NCI-H345 treated with DMSO at 0.1 percent for 48 hours (cell line): ENCODE results near the gene ACTL7A.
"Not testable (repeated sequence)": the region's sequence is repeated elsewhere in the genome, so short reads cannot be mapped to it uniquely, and the experiment has no call there.

ENCODE experiments used
- DNase-seq: peaks from one replicate; lab custom pipeline; 2025; ENCODE audit not compliant: unreplicated experiment; lab: John Stamatoyannopoulos, UW

The ACTL7A gene

GRCh38 chr9:108848296-108848695, 13.8 kb upstream of the ACTL7A start:
- DNase-seq: not testable (repeated sequence)

GRCh38 chr9:108850293-108850897, 11.7 kb upstream of the ACTL7A start:
- DNase-seq: no peak

GRCh38 chr9:108851138-108851537, 10.9 kb upstream of the ACTL7A start:
- no peak for DNase-seq

GRCh38 chr9:108852079-108852478, 10.0 kb upstream of the ACTL7A start:
- DNase-seq: no peak

GRCh38 chr9:108854094-108854493, 8.0 kb upstream of the ACTL7A start:
- no peak for DNase-seq

GRCh38 chr9:108854641-108855528, 7.2 kb upstream of the ACTL7A start:
- peak; percentile 11 for DNase-seq

- no peak for DNase-seq
Measured at GRCh38 chr9:108855529-108855886, 6.6 kb upstream of the ACTL7A start.

GRCh38 chr9:108855888-108856287, 6.2 kb upstream of the ACTL7A start, which contains the start of gene ACTL7B:
ACTL7B (minus strand) TSS chr9:108855986; CDS start chr9:108855930, 56 bp downstream.
- DNase-seq: no peak

DNA sequence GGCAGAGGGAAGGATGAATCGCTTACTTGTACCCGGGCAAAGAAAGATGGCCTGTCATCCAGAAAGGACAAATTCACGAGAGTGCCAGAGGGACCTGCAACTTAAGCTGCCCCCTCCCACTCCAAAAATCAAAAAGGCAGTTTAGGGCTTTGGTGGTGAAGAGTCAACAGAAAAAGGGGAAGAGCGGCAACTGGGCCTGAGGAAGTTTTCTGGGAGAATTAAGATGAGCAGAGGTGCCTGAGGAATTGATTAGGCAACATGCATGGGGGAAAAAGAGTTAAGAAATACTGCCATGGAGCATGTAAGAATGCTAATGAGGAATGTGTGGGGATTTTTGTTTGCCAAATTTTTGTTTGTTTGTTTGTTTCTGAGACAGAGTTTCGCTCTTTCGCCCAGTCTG, 4.5 kb upstream of the ACTL7A start:
- DNase-seq: no peak

DNA sequence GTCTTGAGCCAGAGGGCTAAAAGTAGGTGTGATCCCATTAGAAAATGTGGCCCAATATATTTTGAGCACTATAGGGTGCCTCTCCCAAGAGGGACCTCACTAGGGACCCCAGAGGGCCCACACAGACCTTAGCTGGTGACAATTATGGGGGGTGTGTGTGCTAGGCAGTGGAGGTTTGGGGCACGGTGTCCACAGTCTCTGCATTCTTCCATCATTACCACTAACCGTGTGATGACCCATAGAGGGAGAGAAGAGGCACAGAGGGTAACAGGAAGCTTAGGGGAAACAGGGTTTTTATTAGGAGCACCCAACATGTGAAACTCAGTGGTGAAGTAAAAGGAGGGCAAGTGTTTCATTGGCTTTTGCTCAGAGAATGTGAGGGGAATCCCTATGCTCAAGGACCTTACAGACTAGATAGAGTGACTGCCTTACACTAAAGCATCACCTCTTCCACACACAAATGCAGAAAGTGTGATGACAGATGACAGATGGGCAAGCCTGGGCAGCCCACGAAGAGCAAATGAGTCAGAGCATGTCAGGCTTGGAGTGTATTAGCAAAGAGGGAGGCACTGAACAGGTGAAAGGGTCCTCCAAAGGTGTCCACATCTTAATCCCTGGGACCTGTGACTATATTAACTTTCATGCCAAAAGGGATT, 2.5 kb upstream of the ACTL7A start:
- DNase-seq: no peak

DNA sequence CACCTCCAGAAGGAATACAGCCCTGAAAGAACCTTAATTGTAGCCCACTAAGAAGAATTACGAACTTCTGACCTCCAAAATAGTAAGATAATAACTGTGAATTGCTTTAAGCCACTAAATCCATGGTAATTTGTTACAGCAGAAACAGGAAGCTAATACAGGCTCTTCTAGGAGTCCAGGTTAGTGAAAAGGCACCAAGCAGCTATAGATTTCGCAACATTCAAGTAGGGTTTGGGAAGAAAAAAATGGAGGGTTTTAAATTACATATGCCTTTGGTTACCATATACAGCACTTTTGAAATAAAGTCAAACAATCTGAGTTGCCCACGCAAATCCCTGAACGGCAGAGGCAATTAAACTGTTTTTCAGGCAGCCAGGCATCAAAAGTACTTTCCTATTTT, 1.7 kb upstream of the ACTL7A start:
- DNase-seq: no peak

GRCh38 chr9:108860764-108861163, 1.3 kb upstream of the ACTL7A start:
- no peak for DNase-seq

DNA sequence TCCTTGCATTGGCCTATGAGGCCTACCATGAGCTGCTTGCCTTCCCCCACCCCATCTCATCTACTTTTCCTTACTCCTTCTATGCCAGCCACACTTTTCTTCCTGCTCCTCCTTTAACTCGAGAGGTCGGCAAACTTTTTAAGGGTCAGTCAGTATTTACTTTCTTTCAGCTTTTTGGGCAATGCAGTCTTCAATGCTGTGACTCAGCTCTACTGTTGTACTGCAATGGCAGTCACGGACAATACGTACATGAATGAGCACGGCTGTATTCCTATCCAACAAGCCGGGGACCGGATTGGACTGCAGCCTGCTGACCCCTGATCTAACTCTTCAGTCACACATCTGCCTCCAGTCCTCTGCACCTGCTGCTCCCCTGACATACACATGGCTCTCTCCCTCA, 602 bp upstream of the ACTL7A start:
- no peak for DNase-seq

DNA sequence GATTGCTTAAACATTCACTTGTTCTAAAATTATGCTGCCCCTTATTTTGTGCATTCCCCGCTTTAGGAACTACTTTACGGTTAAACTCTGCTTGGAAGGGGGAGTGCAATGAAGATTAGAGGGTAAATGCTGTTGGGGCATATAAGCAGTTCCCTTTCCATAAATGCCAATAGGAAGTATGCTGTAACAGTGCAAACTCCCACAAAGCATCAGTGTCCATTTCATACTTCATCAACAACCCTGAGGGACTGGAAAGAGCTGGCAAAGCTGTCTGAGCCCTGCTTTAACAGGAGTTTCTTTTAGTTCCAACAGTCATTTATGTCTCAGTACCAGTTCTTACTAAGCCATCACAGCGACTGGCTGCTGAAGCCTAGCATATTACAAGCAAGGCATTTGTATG, 1.8 kb downstream of the ACTL7A start:
- no peak for DNase-seq

DNA sequence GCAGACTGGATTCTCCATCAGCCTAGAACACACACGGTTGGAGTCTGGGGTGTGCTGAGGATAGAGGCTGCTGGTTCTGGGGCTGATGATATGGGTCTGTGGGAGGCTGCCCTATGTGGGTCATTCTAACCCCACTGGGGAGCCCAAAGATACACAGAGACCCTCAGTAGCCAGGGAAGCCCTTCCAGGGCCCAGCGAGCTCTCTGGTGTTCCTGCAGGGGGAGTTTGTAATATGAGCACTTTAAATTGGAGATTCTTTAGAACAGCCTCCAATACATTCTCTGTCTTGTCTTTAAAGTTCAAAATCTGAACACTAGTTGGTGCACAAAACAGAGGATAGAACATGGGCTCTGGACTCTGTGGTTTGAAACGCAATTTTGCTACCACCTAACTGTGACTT, 2.4 kb downstream of the ACTL7A start:
- DNase-seq: no peak

- DNase-seq: no peak
Measured at GRCh38 chr9:108865037-108865436, 3.0 kb downstream of the ACTL7A start.

DNA sequence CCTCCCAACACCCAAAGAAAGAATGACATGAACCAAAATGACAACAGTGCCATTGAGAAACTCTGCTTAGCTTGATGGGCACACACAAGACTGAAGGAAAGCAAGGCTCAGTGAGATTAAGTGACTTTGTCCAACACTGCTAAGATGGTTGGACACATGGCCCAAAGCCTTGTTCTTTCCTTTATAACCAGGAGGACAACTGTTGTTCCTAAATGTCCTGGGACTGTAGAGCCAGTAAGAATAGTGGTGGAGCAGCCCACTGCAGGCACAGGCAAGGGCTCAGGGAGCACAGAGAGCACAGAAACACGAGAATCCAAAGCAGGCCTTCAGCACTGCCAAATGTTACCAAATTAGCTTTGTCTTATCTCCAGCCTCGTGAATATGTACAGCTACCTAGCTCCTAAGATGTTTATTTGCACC, 3.9 kb downstream of the ACTL7A start:
- no peak for DNase-seq

DNA sequence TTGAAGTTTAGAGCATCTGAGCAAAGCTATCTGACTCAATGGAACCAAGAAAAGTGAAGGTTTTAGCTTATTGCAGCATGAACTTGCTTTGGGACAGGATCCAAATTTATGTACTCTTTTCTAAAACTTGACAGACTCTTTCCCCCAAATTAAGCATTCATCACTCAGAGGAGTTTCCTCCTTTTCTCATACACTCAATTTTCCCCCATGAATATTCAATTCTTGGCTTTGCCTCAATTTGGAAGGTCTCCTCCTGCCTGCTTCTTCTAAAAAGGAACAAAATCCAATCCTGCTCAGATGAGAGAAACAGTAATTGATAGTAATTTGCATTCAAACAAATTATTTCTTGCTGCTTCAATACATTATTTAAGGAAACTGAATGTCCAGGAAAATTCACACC, 5.0 kb downstream of the ACTL7A start:
- no peak for DNase-seq

GRCh38 chr9:108867829-108868228, 5.8 kb downstream of the ACTL7A start:
- no peak for DNase-seq

- DNase-seq: no peak
Measured at GRCh38 chr9:108869092-108869725, 7.1 kb downstream of the ACTL7A start.

DNA sequence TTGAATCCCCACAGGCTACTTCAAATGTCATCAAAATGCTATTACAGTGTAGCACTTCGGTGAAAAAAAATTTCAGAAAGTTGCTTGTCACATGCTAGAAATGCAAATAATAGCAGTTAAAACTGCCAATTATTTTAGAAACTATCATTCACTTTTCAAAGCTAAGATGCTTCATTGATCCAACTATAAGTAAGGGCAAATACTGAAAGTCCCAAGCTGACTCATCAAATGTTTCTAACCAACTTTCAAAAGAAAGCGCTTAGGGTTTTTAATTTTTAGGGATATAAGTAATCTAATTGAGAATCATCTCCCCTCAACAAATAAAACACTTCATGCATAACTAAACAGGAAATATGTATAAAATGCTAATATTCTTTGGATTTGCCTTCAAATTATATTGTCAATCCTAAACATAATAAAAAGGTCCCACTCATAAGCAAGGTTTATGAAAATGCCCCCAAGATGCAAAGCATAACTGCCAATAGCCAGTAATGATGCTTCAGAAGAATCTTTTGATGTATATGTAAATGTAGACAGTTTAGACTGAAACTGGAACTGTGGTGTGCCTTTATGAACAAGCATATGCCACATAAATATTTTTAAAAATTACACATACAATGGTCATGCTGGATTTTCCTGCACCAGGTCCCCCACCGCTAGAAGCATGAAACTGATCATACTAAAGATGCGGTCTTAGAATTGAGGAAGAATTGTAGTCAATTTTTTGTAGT, 12.2 kb downstream of the ACTL7A start:
- no peak for DNase-seq
